B cell (primary cell): ENCODE data around the gene ESYT1.

Source experiments
- EZH2 ChIP-seq: IDR thresholded peaks from 2 replicates; pipeline ENCODE4 v1.6.1; 2012; ENCODE audit warnings: borderline replicate concordance, low read depth, mild to moderate bottlenecking, moderate library complexity, low read length; ENCODE audit not compliant: insufficient read depth, poor library complexity, severe bottlenecking
- TF ChIP-seq, protein P1 (sequence below): fragments of 200-600 bp; IDR thresholded peaks from one replicate; pipeline ENCODE4 v1.8.0; 2022; ENCODE audit warnings: antibody characterized with exemption, mild to moderate bottlenecking

DNA sequence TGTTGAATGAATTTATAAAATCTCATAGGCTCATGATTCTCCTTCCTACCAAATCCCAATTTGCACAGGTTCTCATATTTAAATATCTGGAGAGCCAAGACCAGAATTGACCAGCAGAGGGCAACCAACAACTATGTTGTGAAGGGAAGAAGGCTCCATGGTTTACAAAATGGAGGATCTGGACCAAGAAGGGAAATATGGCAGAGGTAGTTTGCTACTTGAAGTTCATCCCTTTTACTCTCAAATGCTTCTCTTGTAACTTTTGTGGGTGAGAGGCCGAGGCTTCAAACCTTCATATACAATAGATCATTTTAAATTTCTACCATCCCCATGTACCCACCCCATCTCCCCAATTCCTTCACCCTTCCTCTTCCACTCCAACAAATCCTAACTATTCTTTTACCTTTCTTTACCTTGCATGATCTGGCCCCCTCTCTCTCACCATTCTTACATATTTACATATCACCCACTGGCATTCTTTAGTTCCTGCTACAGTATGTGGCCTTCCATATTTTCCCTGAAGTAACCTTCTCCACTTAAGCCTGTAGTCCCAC lies 65.0 kb downstream of the ESYT1 start:
- TF ChIP-seq, protein P1, sequence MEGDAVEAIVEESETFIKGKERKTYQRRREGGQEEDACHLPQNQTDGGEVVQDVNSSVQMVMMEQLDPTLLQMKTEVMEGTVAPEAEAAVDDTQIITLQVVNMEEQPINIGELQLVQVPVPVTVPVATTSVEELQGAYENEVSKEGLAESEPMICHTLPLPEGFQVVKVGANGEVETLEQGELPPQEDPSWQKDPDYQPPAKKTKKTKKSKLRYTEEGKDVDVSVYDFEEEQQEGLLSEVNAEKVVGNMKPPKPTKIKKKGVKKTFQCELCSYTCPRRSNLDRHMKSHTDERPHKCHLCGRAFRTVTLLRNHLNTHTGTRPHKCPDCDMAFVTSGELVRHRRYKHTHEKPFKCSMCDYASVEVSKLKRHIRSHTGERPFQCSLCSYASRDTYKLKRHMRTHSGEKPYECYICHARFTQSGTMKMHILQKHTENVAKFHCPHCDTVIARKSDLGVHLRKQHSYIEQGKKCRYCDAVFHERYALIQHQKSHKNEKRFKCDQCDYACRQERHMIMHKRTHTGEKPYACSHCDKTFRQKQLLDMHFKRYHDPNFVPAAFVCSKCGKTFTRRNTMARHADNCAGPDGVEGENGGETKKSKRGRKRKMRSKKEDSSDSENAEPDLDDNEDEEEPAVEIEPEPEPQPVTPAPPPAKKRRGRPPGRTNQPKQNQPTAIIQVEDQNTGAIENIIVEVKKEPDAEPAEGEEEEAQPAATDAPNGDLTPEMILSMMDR = peak; percentile 87
- no peak for TF ChIP-seq EZH2
